Measurements from ENCODE around the gene ZSCAN2. TPM values are rescaled to one million over a fixed set of nuclear protein-coding genes. Genes with fewer than 3 reads are reported as not detected.
"Not testable (repeated sequence)": the region's sequence is repeated elsewhere in the genome, so short reads cannot be mapped to it uniquely, and the experiment has no call there.

ZSCAN2 gene
- 24.2 TPM for polyA plus RNA-seq (2012; ENCODE audit: insufficient read depth, insufficient read length, low read depth)

GRCh38 chr15:84600687-84601554 is at the start of gene ZSCAN2:
TSS of gene ZSCAN2 (plus strand) at chr15:84601009. CDS start at chr15:84603928, 2,919 bp downstream.
- H3K9me3 ChIP-seq = no peaks in the 10 kb centered on the region
- TF ChIP-seq CTCF (IDR thresholded peaks at IDR 0.05; ENCODE audit: low read depth, low read length) = no peak
- peak within 1 kb of the TSS; percentile 94 for H3K4me3 ChIP-seq (ENCODE audit: low read depth, low read length)
- H3K27me3 ChIP-seq = no peaks in the 10 kb centered on the region
- peak; percentile 98 for DNase-seq
- H3K36me3 ChIP-seq = peaks cover 18% of the 10 kb centered on the region
- no peaks in the 10 kb centered on the region for H3K4me1 ChIP-seq

GRCh38 chr15:84551624-84552023 is 49.2 kb upstream of the ZSCAN2 start:
- DNase-seq; H3K4me1 ChIP-seq; H3K36me3 ChIP-seq; H3K27me3 ChIP-seq; H3K9me3 ChIP-seq; H3K4me3 ChIP-seq (ENCODE audit: low read depth, low read length): not testable (repeated sequence)

- Histone ChIP-seq H3K9me3 (no peaks in the 10 kb centered on the region), H3K4me3 (ENCODE audit: low read depth, low read length) (no peak overlapping the region), H3K27me3 (no peaks in the 10 kb centered on the region), H3K4me1 (no peaks in the 10 kb centered on the region), H3K36me3 (no peaks in the 10 kb centered on the region; the same call in 1 of the 2 replicates)
- no peak for TF ChIP-seq CTCF (IDR thresholded peaks at IDR 0.05; ENCODE audit: low read depth, low read length)
- no peak for DNase-seq
Measured at GRCh38 chr15:84552896-84553295, 47.9 kb upstream of the ZSCAN2 start.

- H3K9me3 ChIP-seq; H3K27me3 ChIP-seq; H3K4me3 ChIP-seq (ENCODE audit: low read depth, low read length); H3K4me1 ChIP-seq; H3K36me3 ChIP-seq; DNase-seq: not testable (repeated sequence)
Measured at GRCh38 chr15:84556690-84557089, 44.1 kb upstream of the ZSCAN2 start.

- not testable (repeated sequence) for H3K4me1 ChIP-seq; H3K36me3 ChIP-seq; H3K27me3 ChIP-seq; H3K4me3 ChIP-seq (ENCODE audit: low read depth, low read length); DNase-seq; H3K9me3 ChIP-seq
Measured at GRCh38 chr15:84568021-84568420, 32.8 kb upstream of the ZSCAN2 start.

GRCh38 chr15:84570164-84570735 is 30.6 kb upstream of the ZSCAN2 start:
- H3K9me3 ChIP-seq = no peaks in the 10 kb centered on the region
- peaks cover 8% of the 10 kb centered on the region for H3K4me1 ChIP-seq
- DNase-seq = peak; percentile 44
- H3K27me3 ChIP-seq = no peaks in the 10 kb centered on the region
- H3K36me3 ChIP-seq = no peaks in the 10 kb centered on the region
- no peak for TF ChIP-seq CTCF (IDR thresholded peaks at IDR 0.05; ENCODE audit: low read depth, low read length)
- H3K4me3 ChIP-seq (ENCODE audit: low read depth, low read length) = peak overlapping the region; percentile 93

GRCh38 chr15:84572231-84572630 is 28.6 kb upstream of the ZSCAN2 start:
- H3K4me1 ChIP-seq = peaks cover 8% of the 10 kb centered on the region
- no peak overlapping the region for H3K4me3 ChIP-seq (ENCODE audit: low read depth, low read length)
- no peak for TF ChIP-seq CTCF (IDR thresholded peaks at IDR 0.05; ENCODE audit: low read depth, low read length)
- no peaks in the 10 kb centered on the region for H3K9me3 ChIP-seq
- no peaks in the 10 kb centered on the region for H3K27me3 ChIP-seq
- peak; percentile 56 for DNase-seq
- no peaks in the 10 kb centered on the region for H3K36me3 ChIP-seq
